Lower leg skin (tissue), 4 donors: ENCODE measurements around the gene OOSP3. TPM values are rescaled to one million over a fixed set of nuclear protein-coding genes. Genes with fewer than 3 reads are reported as not detected.

Source experiments
- DNase-seq, 2 donors: peaks; one replicate each; pipeline ENCODE4 v3.0.0-alpha.2; 2019; ENCODE audit warnings: low spot score in 2 of 2
- H3K4me3 ChIP-seq: fragments of 200-600 bp; sonication (generic); 2 replicates; pipeline ENCODE4 v1.5.1; 2017; ENCODE audit warnings: mild to moderate bottlenecking, low read depth; ENCODE audit not compliant: poor library complexity, severe bottlenecking
- CTCF ChIP-seq, 3 donors: fragments of 450-650 bp; IDR thresholded peaks; one replicate each; pipeline ENCODE4 v1.5.1; 2016; ENCODE audit warnings: antibody characterized with exemption in 3 of 3, mild to moderate bottlenecking in 3 of 3, moderate library complexity in 2 of 3
- POLR2A ChIP-seq, 2 donors: fragments of 450-650 bp; IDR thresholded peaks; one replicate each; pipeline ENCODE4 v1.6.1; 2016 to 2017; ENCODE audit warnings: antibody characterized with exemption in 2 of 2, mild to moderate bottlenecking in 1 of 2, moderate library complexity in 1 of 2
- WGBS, 2 donors: methylation state at CpG; one replicate each; pipeline ENCODE4 v1.1.5; 2018; 5-methylcytosine and 5-hydroxymethylcytosine counted together
- intact Hi-C: fragments of 100-400 bp; cut with DNase I; formaldehyde crosslinking; loops from one replicate; pipeline ENCODE4 v1.15.0; 2023; ENCODE audit warnings: low total_unique reads
- total RNA-seq, 4 donors: library from RNA; depleted of rRNA; stranded (reverse); fragments of >200 nt; gene quantifications; one replicate each; pipeline ENCODE4 v1.1.0, GENCODE V29; 2016

Gene OOSP3
- total RNA-seq, 4 donors from 2014 or later = not detected

- TF ChIP-seq POLR2A (IDR thresholded peaks at IDR 0.05) (no peak), CTCF (IDR thresholded peaks at IDR 0.05) (no peak)
- H3K4me3 ChIP-seq = no peak overlapping the region
- no peak for DNase-seq
- intact Hi-C loops = no loop called here
- 81% methylated on average over 2 of the region's 2 CpGs for WGBS, 2 donors
Measured at GRCh38 chr11:59918480-59918879, 39.9 kb downstream of the OOSP3 start.

- DNase-seq = no peak
- WGBS, 2 donors = 30 to 38% methylated on average over 3 of the region's 3 CpGs
- no peak overlapping the region for H3K4me3 ChIP-seq
- TF ChIP-seq CTCF (IDR thresholded peaks at IDR 0.05) = no peak
- TF ChIP-seq POLR2A (IDR thresholded peaks at IDR 0.05) = no peak
- intact Hi-C loops = no loop called here
Measured at GRCh38 chr11:59918987-59919589, 40.5 kb downstream of the OOSP3 start.

- TF ChIP-seq CTCF (IDR thresholded peaks at IDR 0.05) (no peak), POLR2A (IDR thresholded peaks at IDR 0.05) (no peak)
- intact Hi-C loops = no loop called here
- no peak overlapping the region for H3K4me3 ChIP-seq
- WGBS, 2 donors = 93 to 95% methylated on average over 6 of the region's 6 CpGs
- no peak for DNase-seq
Measured at GRCh38 chr11:59923813-59924212, 45.2 kb downstream of the OOSP3 start.

GRCh38 chr11:59931688-59932087, 53.1 kb downstream of the OOSP3 start:
- DNase-seq = no peak
- no peak overlapping the region for H3K4me3 ChIP-seq
- WGBS, 2 donors = 67% methylated on average over 1 of the region's 1 CpG; no CpG with 5 or more reads in 1 of the 2 donors
- no peak for TF ChIP-seq CTCF (IDR thresholded peaks at IDR 0.05)
- TF ChIP-seq POLR2A (IDR thresholded peaks at IDR 0.05) = no peak
- intact Hi-C loops = no loop called here

- intact Hi-C loops = no loop called here
- WGBS, 2 donors = 43 to 57% methylated on average over 2 of the region's 2 CpGs
Measured at GRCh38 chr11:59938132-59938531, 59.5 kb downstream of the OOSP3 start, which contains the start of gene OOSP1. OOSP1 (plus strand) TSS chr11:59938432; CDS start chr11:59938455, 23 bp downstream.

More at GRCh38 chr11:59938132-59938531, 59.5 kb downstream of the OOSP3 start, which contains the start of gene OOSP1:
- TF ChIP-seq CTCF (IDR thresholded peaks at IDR 0.05) (no peak), POLR2A (IDR thresholded peaks at IDR 0.05) (no peak)
- no peak within 1 kb of the TSS for H3K4me3 ChIP-seq
- DNase-seq = no peak
